Smooth muscle cell of the coronary artery (primary cell): ENCODE measurements around the gene TMTC1. TPM values are rescaled to one million over a fixed set of nuclear protein-coding genes. Genes with fewer than 3 reads are reported as not detected.

Experiments used
- total RNA-seq: library from RNA; depleted of rRNA; stranded (reverse); fragments of >200 nt; gene quantifications from 2 replicates; pipeline ENCODE4 v1.2.3, GENCODE V29; 2014; ENCODE audit warnings: low replicate concordance

Gene TMTC1
- total RNA-seq = 1.7 and 115 TPM in 2 replicates

DNA sequence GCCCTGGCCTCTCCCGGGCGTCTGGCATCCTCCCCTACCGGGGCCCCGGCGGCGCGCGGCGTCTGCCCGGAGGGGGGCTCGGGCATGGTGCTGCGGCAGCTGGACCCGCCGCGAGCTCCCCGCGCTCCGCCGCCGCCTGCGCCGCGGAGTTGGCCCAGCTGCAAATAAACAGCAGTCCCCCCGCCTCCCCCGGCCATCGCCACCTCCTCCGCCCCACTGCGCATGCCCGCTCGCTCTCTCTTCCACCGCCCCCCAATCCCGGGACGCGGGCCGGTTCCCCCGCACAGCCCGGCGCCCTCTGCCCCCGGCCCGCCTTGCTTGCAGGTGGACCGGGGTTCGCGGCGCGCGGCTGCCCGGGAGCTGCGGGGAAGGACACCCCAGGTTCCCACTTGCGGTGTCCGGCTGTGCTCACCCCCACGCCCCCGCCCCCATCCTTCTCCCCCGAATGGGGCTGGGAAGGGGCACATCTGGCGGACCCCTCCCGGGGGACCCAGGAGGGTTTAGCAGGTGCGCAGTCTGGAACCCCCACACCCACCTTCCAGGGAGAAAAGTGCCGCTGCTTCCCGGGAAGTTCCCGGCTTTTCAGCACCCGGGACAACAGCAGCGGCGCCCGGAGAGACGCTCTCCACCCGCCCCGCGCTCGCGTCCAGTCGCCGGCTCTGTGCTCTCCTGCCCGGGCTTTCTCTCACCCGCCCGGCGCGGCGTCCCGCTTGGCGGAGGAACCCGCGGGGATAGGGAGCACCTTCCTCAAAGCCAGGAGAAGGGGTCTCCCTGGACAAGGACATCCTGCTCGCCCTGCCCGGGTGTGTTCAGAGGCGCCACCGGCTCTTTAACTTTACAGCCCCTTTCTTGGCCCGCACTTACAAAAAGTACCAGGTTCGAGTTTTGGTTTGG, at the start of gene TMTC1:
Gene TMTC1 (minus strand): TSS at position 170 of the 894 bp plus-strand sequence. CDS start 191 bp downstream, outside the sequence.

DNA sequence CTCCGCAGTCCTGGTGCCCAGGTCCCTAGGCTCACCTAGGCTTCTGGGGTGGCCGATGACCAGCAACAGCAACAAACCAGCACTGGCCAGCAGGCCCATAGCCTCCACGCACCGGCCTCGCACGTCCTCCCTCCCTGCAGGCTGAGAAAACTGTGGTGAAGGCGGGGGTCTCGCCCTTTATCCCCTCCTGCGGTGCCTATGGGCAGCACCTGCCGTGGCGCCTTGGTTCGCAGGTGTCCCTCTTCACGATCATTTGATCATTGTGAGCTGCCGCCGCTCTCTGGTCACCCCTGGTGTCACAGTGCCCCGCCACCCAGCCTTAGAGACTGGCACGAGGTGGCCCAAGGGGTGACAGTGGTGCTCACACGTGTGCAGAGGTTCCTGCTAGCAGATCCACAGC, 286.2 kb downstream of the TMTC1 start, which contains the start of gene OVCH1:
Gene OVCH1 (minus strand): TSS at position 99 of the 400 bp plus-strand sequence. CDS start 0 bp downstream, at position 99.

